Cardiac septum (tissue), 1 donor: ENCODE measurements around the gene DCAF5. TPM values are rescaled to one million over a fixed set of nuclear protein-coding genes. Genes with fewer than 3 reads are reported as not detected.
A peak's percentile ranks its signal among the peaks of the same experiment; 100 is the strongest.

ENCODE experiments used
- DNase-seq: peaks from one replicate; pipeline ENCODE4 v3.0.0-alpha.2; 2020; ENCODE audit warnings: low spot score
- intact Hi-C: fragments of 100-400 bp; cut with DNase I; formaldehyde crosslinking; loops from one replicate; pipeline ENCODE4 v1.14.0; 2022
- total RNA-seq: library from RNA; stranded (reverse); fragmentation: NEBNext Ultra II Directional; extraction: Animal tissue kit (Norgen Biotek cat#: 25700); gene quantifications from one replicate; pipeline ENCODE4 v1.2.1, GENCODE V29; 2021
- donor health status: DM: no; HTN: no; CAD: no.

The DCAF5 gene
- total RNA-seq, 1 donor from 2014 or later = 52.5 TPM

- no peak for DNase-seq
- intact Hi-C loops = loop anchor here (5.0 kb wide), 2 partner anchors 42 to 72 kb away; partner anchors contain the start of gene ACTN1
Measured at GRCh38 chr14:69049675-69050074, 103.2 kb downstream of the DCAF5 start.

- DNase-seq = no peak
- intact Hi-C loops = loop anchor here (5.0 kb wide), 2 partner anchors 41 to 71 kb away; partner anchors contain the start of gene ACTN1
Measured at GRCh38 chr14:69048456-69048855, 104.5 kb downstream of the DCAF5 start.

- intact Hi-C loops = loop anchor here (5.0 kb wide), 2 partner anchors 40 to 70 kb away; partner anchors contain the start of gene ACTN1
- DNase-seq = no peak
Measured at GRCh38 chr14:69047255-69047654, 105.7 kb downstream of the DCAF5 start.

- intact Hi-C loops = loop anchor here (5.0 kb wide), 2 partner anchors 39 to 69 kb away; partner anchors contain the start of gene ACTN1
- no peak for DNase-seq
Measured at GRCh38 chr14:69046476-69046860, 106.5 kb downstream of the DCAF5 start.

GRCh38 chr14:69045857-69046475 lies 107.0 kb downstream of the DCAF5 start:
- intact Hi-C loops = loop anchor here (5.0 kb wide), 2 partner anchors 39 to 69 kb away; partner anchors contain the start of gene ACTN1
- DNase-seq = peak; percentile 86

- intact Hi-C loops = loop anchor here (5.0 kb wide), 2 partner anchors 38 to 68 kb away; partner anchors contain the start of gene ACTN1
Measured at GRCh38 chr14:69044965-69045555, 107.9 kb downstream of the DCAF5 start.

GRCh38 chr14:69044296-69044695 lies 108.6 kb downstream of the DCAF5 start:
- intact Hi-C loops = no loop called here

More at GRCh38 chr14:69044965-69045555, 107.9 kb downstream of the DCAF5 start:
- DNase-seq = peak; percentile 82

GRCh38 chr14:69043596-69044260 lies 109.2 kb downstream of the DCAF5 start:
- no peak for DNase-seq
- intact Hi-C loops = loop anchor here (2.0 kb wide), 1 partner anchor 105 kb away; no protein-coding TSS in a partner anchor

More at GRCh38 chr14:69044296-69044695, 108.6 kb downstream of the DCAF5 start:
- no peak for DNase-seq

- intact Hi-C loops = loop anchor here (2.0 kb wide), 1 partner anchor 104 kb away; no protein-coding TSS in a partner anchor
- peak; percentile 83 for DNase-seq
Measured at GRCh38 chr14:69042787-69043444, 110.0 kb downstream of the DCAF5 start.

- no peak for DNase-seq
- intact Hi-C loops = loop anchor here (2.0 kb wide), 1 partner anchor 103 kb away; no protein-coding TSS in a partner anchor
Measured at GRCh38 chr14:69042299-69042698, 110.6 kb downstream of the DCAF5 start.

GRCh38 chr14:69041783-69042182 lies 111.1 kb downstream of the DCAF5 start:
- DNase-seq = no peak
- intact Hi-C loops = loop anchor here (2.0 kb wide), 1 partner anchor 103 kb away; no protein-coding TSS in a partner anchor

GRCh38 chr14:69040353-69040752 lies 112.6 kb downstream of the DCAF5 start:
- DNase-seq = no peak
- intact Hi-C loops = no loop called here

GRCh38 chr14:69039288-69039628 lies 113.7 kb downstream of the DCAF5 start:
- intact Hi-C loops = no loop called here

GRCh38 chr14:69038455-69039287 lies 114.2 kb downstream of the DCAF5 start:
- no peak for DNase-seq
- intact Hi-C loops = no loop called here

More at GRCh38 chr14:69039288-69039628, 113.7 kb downstream of the DCAF5 start:
- no peak for DNase-seq

GRCh38 chr14:69037790-69038454 lies 115.0 kb downstream of the DCAF5 start:
- no peak for DNase-seq
- intact Hi-C loops = no loop called here

- intact Hi-C loops = no loop called here
- DNase-seq = no peak
Measured at GRCh38 chr14:69036757-69037506, 116.0 kb downstream of the DCAF5 start.

GRCh38 chr14:69034612-69035262 lies 118.2 kb downstream of the DCAF5 start:
- intact Hi-C loops = no loop called here
- no peak for DNase-seq
